SK-N-SH treated with all-trans-retinoic acid at 6 μM for 48 hours (cell line): ENCODE results near the gene ALPL.

Experiments
- CSDC2 ChIP-seq: fragments of 250-450 bp; sonication (Bioruptor Pico); IDR thresholded peaks from 2 replicates; pipeline ENCODE4 v1.5.0; 2020; ENCODE audit warnings: mild to moderate bottlenecking, moderate library complexity
- CSRNP3 ChIP-seq: fragments of 250-450 bp; sonication (Bioruptor Pico); IDR thresholded peaks from 2 replicates; pipeline ENCODE4 v1.5.1; 2021; ENCODE audit warnings: mild to moderate bottlenecking, moderate library complexity
- PPARA ChIP-seq: fragments of 250-450 bp; sonication (Bioruptor Pico); IDR thresholded peaks from 2 replicates; pipeline ENCODE4 v1.5.0; 2020; ENCODE audit warnings: mild to moderate bottlenecking, borderline replicate concordance
- RARB ChIP-seq: fragments of 250-450 bp; sonication (Bioruptor Pico); IDR thresholded peaks from 2 replicates; pipeline ENCODE4 v1.8.0; 2021; ENCODE audit warnings: mild to moderate bottlenecking, moderate library complexity
- SNAI2 ChIP-seq: fragments of 250-450 bp; sonication (Bioruptor Pico); IDR thresholded peaks from 2 replicates; pipeline ENCODE4 v1.5.0; 2020; ENCODE audit warnings: mild to moderate bottlenecking, moderate library complexity
- TCF4 ChIP-seq: fragments of 250-450 bp; sonication (Bioruptor Pico); IDR thresholded peaks from 2 replicates; pipeline ENCODE4 v1.8.0; 2021; ENCODE audit warnings: mild to moderate bottlenecking, moderate library complexity, borderline replicate concordance
- TOX ChIP-seq: fragments of 250-450 bp; sonication (Bioruptor Pico); IDR thresholded peaks from 2 replicates; pipeline ENCODE4 v1.8.0; 2021; ENCODE audit warnings: mild to moderate bottlenecking, moderate library complexity, borderline replicate concordance
- ZFP30 ChIP-seq: fragments of 450-650 bp; formaldehyde crosslinking; IDR thresholded peaks from 2 replicates; pipeline ENCODE4 v1.5.0; 2022; ENCODE audit warnings: mild to moderate bottlenecking, moderate library complexity
- TF ChIP-seq, protein P1 (sequence below): fragments of 250-450 bp; sonication (Bioruptor Pico); IDR thresholded peaks from 2 replicates; pipeline ENCODE4 v1.8.0; 2021; ENCODE audit warnings: low read depth, mild to moderate bottlenecking, moderate library complexity, borderline replicate concordance
- TF ChIP-seq, protein P2 (sequence below): fragments of 250-450 bp; sonication (Bioruptor Pico); IDR thresholded peaks from 2 replicates; pipeline ENCODE4 v1.8.0; 2020; ENCODE audit warnings: mild to moderate bottlenecking, moderate library complexity, borderline replicate concordance

DNA sequence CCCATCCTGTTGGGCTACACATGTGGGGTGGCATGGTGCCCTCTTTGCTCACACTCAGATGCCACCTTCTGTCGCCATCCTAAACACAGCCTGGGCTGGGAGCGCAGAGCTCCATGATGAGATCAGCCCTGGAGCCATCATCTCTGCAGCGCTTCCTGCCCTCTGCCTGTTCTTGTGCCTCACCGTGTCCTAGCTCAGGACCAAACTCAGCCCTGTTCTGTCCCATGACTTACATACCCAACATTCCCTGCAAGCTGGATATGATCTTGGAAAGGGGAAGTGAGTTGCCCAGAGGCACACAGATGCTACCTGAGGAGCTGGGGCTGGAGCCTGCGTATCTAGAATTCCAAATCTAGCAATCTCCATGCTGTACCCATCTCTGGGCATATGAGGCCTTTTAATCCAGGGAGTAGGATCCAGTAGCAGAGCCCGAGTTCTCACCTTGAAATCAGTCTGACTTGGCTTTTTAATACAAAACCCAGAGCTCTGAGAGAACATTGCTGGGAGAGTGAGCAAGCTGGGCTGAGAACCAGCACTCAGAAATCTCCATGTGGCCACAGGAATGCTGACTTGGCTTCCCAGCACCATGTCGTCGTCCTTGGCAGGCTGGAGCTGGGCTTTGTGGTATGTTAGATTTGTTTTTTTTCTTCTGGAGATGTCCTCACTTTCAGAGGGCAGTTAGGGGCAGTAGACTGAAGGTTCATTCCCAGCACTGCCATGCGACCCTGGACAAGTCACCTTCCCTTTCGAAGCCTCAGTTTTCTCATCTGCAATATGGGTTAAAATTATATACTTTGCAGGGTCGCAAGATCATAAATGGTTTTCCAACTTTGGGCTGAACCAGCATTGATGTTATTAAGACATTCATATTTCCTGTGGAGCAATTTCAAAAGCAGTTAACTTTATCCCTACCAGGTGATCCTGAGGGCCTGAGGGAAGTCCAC is 2.6 kb downstream of the ALPL start:
- TF ChIP-seq, protein P1, sequence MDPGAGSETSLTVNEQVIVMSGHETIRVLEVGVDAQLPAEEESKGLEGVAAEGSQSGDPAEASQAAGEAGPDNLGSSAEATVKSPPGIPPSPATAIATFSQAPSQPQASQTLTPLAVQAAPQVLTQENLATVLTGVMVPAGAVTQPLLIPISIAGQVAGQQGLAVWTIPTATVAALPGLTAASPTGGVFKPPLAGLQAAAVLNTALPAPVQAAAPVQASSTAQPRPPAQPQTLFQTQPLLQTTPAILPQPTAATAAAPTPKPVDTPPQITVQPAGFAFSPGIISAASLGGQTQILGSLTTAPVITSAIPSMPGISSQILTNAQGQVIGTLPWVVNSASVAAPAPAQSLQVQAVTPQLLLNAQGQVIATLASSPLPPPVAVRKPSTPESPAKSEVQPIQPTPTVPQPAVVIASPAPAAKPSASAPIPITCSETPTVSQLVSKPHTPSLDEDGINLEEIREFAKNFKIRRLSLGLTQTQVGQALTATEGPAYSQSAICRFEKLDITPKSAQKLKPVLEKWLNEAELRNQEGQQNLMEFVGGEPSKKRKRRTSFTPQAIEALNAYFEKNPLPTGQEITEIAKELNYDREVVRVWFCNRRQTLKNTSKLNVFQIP (CRISPR knock-in tag) = no peak
- TF ChIP-seq, protein P2, sequence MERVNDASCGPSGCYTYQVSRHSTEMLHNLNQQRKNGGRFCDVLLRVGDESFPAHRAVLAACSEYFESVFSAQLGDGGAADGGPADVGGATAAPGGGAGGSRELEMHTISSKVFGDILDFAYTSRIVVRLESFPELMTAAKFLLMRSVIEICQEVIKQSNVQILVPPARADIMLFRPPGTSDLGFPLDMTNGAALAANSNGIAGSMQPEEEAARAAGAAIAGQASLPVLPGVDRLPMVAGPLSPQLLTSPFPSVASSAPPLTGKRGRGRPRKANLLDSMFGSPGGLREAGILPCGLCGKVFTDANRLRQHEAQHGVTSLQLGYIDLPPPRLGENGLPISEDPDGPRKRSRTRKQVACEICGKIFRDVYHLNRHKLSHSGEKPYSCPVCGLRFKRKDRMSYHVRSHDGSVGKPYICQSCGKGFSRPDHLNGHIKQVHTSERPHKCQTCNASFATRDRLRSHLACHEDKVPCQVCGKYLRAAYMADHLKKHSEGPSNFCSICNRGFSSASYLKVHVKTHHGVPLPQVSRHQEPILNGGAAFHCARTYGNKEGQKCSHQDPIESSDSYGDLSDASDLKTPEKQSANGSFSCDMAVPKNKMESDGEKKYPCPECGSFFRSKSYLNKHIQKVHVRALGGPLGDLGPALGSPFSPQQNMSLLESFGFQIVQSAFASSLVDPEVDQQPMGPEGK (CRISPR knock-in tag) = no peak
- TF ChIP-seq RARB (CRISPR knock-in tag) = no peak
- no peak for TF ChIP-seq PPARA (CRISPR knock-in tag)
- no peak for TF ChIP-seq TCF4 (CRISPR knock-in tag)
- no peak for TF ChIP-seq CSRNP3
- TF ChIP-seq SNAI2 = no peak
- no peak for TF ChIP-seq CSDC2 (CRISPR knock-in tag)
- TF ChIP-seq ZFP30 (CRISPR knock-in tag) = no peak
- TF ChIP-seq TOX (CRISPR knock-in tag) = no peak
